GM10248 (cell line): ENCODE results near the gene MRPL20.
"Not testable (repeated sequence)": the region's sequence is repeated elsewhere in the genome, so short reads cannot be mapped to it uniquely, and the experiment has no call there.

Source experiments
- CTCF ChIA-PET: fragments of 300-600 bp; sonication (Branson Sonifier 250); formaldehyde crosslinking; extraction: SDS; loops from one replicate; lab custom pipeline; 2021; ENCODE audit warnings: antibody characterized with exemption; lab: Yijun Ruan, JAX
- POLR2A ChIA-PET: fragments of 350-650 bp; sonication (Branson Sonifier 250); formaldehyde crosslinking; extraction: SDS; loops from one replicate; lab custom pipeline; 2020; ENCODE audit warnings: antibody characterized with exemption; lab: Yijun Ruan, JAX
- DNase-seq: peaks from one replicate; pipeline ENCODE4 v3.0.0; 2012; ENCODE audit errors: extremely low spot score
- TF ChIP-seq, protein P1 (sequence below): IDR thresholded peaks from 2 replicates; pipeline ENCODE4 v1.5.1; 2012; ENCODE audit warnings: mild to moderate bottlenecking, low read depth; ENCODE audit errors: extremely low read depth, missing control alignments, control extremely low read depth

Gene MRPL20

DNA sequence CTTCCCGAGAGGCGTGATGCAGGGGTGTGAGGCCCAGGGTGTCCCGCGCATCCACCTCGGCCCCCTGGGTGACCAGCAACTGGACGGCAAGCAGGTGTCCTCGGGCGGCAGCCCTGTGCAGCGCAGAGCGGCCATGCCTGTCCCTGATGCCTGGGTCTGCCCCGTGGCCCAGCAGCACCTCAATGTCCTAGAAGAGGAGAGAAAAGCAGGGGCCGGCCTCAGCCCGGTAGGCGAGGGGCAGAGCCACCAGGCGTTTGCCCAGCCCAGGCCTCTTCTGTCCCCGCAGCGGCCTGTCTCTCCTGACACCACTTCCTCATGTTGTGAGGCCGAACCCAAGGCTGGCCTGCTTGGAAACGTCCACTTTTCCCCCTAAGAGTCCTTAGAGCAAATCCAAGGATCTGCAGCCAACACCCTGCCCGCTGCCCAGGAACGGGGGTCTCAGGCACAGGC, 12.3 kb upstream of the MRPL20 start:
- TF ChIP-seq, protein P1, sequence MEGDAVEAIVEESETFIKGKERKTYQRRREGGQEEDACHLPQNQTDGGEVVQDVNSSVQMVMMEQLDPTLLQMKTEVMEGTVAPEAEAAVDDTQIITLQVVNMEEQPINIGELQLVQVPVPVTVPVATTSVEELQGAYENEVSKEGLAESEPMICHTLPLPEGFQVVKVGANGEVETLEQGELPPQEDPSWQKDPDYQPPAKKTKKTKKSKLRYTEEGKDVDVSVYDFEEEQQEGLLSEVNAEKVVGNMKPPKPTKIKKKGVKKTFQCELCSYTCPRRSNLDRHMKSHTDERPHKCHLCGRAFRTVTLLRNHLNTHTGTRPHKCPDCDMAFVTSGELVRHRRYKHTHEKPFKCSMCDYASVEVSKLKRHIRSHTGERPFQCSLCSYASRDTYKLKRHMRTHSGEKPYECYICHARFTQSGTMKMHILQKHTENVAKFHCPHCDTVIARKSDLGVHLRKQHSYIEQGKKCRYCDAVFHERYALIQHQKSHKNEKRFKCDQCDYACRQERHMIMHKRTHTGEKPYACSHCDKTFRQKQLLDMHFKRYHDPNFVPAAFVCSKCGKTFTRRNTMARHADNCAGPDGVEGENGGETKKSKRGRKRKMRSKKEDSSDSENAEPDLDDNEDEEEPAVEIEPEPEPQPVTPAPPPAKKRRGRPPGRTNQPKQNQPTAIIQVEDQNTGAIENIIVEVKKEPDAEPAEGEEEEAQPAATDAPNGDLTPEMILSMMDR = no peak

DNA sequence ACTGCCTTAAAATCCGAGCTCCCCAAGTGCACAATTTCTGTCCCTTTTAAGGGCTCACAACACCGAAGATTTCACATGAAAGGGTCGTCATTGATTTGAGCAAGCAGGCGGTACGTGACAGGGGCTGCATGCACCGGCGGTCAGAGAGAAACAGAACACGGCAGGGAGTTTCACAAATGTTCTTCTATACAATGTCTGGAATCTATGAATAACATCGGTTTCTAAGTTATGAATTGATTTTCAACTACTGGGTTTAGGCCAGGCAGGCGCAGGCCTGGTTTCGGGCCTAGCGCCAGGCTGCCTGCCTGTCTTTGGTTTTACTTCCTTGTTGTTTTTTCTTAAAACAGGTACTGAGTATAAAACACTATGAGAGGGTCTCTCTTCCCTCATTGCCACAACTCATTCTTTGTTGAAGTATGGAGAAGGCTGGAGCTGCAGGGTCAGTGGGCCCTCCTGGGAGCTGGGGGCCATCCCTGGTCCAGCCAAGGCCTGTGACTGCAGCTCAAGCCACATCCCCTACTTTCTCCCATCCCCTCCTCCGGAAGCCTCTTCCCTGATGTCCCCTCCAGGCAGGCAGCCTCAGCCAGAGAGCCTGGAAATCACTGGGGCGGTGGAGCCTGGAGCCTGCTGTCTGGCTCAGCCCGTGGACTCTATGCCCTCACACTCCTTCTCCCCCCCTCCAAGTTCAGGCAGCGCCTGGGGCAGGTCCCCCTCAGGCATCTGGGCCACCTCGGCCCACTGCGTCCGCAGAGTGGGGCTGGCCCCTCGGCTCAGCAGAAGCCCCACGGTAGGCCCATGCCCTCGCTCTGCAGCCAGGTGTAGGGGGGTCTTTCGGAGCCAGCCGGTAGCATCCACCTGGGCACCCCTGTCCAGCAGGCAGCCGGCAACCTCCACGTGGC, 11.6 kb upstream of the MRPL20 start:
- ChIA-PET POLR2A (no interaction called here), CTCF (no interaction called here)
- DNase-seq = peak; percentile 26
- TF ChIP-seq, protein P1 = no peak

More for the DNA sequence above, 12.3 kb upstream of the MRPL20 start:
- peak; percentile 19 for DNase-seq
- ChIA-PET CTCF (no interaction called here), POLR2A (interaction anchor here (0.7 kb wide), 1 partner anchor 196 kb away, joined by 3 read pairs; the partner anchor contains the start of gene MIB2)

DNA sequence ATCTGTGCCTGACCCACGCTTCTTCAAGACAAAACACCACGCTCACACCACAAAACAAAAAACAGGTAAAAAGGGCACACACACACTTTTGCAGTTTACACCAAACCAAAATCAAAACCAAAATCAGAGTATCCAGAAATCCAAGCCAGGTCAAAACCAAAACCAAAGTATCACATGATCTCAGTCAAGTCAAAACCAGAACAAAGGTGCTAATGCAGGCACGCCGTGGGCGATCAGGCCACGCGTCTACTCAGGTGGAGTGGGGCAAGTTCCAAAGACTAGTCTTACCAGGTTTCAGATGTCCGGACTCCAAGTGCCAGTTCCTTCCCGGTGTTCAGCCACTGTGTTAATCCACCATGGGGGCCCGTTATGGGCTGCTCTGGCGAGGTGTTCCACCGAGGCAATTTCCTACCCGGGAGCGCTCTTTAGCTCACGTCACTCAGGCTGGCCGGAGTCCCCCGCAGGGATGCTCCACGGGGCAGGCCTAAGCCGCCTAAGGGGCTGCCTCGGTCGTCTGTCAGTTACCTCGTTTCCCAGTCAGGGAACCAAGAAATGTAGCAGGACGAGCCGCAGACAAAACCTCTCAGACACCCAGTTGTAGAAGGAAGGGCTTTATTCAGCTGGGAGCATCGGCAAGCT, 10.9 kb upstream of the MRPL20 start:
- DNase-seq = peak; percentile 51
- POLR2A ChIA-PET, CTCF ChIA-PET: not testable (repeated sequence)

- POLR2A ChIA-PET, DNase-seq, CTCF ChIA-PET: not testable (repeated sequence)
Observed at GRCh38 chr1:1417396-1417795, 10.3 kb upstream of the MRPL20 start.

- CTCF ChIA-PET = interaction anchor here (0.9 to 2.1 kb wide), 4 partner anchors 15 to 43 kb away, joined by 4 to 7 read pairs (median 6); partner anchors contain the start of gene CCNL2
- POLR2A ChIA-PET = no interaction called here
- DNase-seq = no peak
- TF ChIP-seq, protein P1 = no peak
Observed at GRCh38 chr1:1415751-1416150, 8.7 kb upstream of the MRPL20 start.

GRCh38 chr1:1412311-1412902, 5.3 kb upstream of the MRPL20 start:
- DNase-seq, POLR2A ChIA-PET: not testable (repeated sequence)
- CTCF ChIA-PET = interaction anchor here (1.0 to 1.7 kb wide), 4 partner anchors 8 to 28 kb away, joined by 3 to 4 read pairs (median 4); partner anchors contain the start of gene CCNL2

DNA sequence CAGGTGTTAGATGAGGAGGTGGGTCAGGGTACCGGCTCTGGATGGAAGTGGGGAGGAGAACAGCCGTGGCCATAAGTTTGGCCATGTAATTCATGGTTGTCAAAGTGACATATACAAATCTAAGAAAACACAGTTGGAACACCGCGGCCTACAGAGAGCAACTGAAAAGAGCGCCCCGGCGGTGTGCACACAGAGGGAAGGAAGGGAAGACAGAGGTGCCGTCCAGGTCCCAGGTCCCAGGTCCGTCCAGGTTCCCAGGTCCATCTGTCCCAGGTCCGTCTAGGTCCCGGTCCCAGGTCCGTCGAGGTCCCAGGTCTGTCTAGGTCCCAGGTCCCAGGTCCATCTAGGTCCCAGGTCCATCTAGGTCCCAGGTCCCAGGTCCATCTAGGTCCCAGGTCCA, 4.5 kb upstream of the MRPL20 start:
- TF ChIP-seq, protein P1 = no peak
- no peak for DNase-seq
- ChIA-PET POLR2A (no interaction called here), CTCF (no interaction called here)

GRCh38 chr1:1410238-1410637, 3.1 kb upstream of the MRPL20 start:
- POLR2A ChIA-PET, DNase-seq: not testable (repeated sequence)
- CTCF ChIA-PET = interaction anchor here (1.4 kb wide), 1 partner anchor 11 kb away, joined by 4 read pairs; the partner anchor contains the start of gene CCNL2
